ENCODE measurements around the gene PTGFR.

The PTGFR gene, protein sequence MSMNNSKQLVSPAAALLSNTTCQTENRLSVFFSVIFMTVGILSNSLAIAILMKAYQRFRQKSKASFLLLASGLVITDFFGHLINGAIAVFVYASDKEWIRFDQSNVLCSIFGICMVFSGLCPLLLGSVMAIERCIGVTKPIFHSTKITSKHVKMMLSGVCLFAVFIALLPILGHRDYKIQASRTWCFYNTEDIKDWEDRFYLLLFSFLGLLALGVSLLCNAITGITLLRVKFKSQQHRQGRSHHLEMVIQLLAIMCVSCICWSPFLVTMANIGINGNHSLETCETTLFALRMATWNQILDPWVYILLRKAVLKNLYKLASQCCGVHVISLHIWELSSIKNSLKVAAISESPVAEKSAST

DNA sequence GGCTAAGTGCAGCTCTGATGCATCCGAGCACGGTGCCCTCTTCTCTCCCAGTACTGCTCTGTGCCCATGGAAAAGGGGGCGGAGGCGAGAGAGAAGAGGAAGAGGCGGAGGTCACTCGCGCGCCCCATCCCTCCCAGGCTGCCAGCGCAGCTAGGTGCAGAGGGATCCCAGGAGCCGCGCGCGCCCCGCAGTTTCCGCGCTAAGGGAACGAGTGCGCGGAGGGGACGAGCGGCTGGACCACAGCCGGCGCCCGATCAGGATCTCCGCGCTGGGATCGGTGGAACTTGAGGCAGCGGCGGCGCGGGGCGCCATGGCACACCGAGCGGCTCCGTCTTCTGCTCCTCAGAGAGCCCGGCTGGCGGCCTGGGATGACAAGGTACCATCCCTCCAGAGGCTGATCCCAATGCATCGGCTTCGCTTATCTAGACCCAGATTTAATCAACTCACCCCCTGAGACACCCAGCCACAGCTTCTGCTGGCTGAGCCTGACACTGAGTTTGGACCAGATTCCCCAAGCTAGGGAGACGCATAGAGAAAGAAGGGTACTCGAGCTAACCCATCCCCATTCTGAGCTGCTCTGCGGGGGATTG, at the start of gene PTGFR:
PTGFR (plus strand) TSS at position 114 of the 590 bp plus-strand sequence. CDS start 1,770 bp downstream, outside the sequence.
- no peak for ATAC-seq
- no peak for DNase-seq

DNA sequence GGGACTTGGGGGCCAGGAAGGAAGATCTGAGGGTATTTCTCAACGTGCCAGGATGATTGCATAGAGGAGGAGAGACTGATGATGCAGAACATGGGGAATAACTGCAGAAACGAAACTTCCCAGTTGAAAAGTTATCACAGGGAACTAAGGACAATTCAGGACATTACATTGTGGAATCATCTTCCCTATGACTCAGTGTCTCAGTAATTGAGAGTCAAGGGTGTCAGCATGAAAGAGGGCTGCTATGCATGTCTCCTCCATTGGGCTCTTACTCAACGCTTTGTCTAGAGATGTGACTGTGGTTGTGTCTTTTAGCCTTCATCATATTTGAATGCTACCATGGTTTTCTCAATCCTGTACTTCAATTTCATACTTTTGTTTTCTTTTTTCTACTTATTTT, 48.9 kb upstream of the PTGFR start:
- DNase-seq, result no peak
- ATAC-seq, result no peak

DNA sequence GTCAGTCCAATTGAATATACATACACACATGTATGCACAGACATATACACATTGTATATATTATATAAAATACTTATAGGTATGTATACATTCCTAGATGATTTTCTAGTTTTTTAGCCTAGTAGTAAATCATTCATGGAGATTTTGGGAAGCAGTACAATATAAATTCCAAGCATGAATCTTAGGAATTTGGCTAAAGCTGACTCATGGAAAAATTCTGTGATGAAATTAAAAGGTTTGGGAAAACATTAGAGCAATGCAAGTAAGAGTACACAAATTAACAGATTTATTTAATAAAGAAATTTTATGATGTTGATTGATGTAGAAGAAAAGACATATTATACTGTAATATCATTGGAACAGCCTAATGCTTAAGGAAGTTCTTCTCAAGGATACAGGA, 43.7 kb upstream of the PTGFR start:
- no peak for ATAC-seq
- DNase-seq, result no peak

DNA sequence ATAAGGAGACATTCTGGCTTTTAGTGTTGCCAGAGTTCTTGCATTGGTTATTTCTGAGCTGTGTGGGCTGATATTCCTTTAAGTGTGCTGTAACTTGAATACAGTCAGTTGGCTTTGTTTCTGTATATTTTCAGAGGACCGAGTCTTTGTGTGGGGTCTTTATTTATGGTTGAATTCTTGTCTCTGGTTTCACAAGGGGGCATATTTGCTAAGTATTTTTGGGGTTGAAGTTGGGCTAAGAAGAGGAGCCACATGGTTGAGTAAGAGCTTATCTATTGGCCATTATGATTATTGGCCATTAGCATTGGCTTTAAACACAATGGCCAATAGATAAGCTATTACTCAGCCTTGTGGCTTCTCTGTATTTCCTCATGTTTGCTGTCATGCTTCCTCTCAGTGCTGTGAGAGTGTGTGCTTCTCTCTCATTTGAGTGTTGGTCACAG, 26.3 kb upstream of the PTGFR start:
- no peak for ATAC-seq
- DNase-seq, result no peak

DNA sequence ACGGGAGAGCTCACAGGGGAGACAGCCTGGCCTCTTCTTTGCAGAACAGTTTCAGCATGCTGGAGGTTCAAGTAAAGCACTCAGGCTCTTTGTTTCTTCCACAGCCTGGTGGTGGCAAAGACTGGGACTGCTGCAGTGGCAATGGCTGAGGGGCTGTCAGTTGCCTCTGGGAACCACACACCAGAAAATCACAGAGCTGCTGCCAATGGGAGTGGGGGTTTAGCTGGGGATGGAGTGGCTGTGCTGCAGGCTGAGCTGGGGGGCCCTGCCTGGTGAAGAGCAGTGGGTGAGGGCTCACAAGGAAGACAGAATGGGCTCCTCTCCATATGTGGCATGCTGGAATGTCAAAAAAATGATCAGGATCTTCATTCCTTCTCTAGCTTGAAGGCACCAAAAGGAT, 25.6 kb upstream of the PTGFR start:
- ATAC-seq (no peak), DNase-seq (no peak)

DNA sequence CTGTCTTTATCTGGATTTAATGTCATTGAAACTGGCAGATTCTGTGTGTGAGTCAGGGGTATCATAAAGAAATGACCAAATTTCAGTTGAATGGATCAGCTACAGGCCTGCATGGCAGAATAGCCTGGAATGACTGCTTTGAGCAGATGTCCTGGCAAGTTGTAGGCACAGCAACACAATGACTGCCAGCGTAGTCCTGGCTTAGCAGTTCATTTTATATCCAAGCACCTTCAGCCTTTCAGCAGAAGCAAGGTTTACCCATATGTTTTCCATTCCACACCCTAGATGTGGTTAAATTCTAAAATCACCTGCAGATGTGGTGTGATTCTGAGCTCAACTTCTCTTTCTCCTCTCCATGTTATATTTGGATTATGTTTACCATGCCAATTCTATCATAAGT, 22.3 kb upstream of the PTGFR start:
- DNase-seq, result no peak
- ATAC-seq, result no peak

DNA sequence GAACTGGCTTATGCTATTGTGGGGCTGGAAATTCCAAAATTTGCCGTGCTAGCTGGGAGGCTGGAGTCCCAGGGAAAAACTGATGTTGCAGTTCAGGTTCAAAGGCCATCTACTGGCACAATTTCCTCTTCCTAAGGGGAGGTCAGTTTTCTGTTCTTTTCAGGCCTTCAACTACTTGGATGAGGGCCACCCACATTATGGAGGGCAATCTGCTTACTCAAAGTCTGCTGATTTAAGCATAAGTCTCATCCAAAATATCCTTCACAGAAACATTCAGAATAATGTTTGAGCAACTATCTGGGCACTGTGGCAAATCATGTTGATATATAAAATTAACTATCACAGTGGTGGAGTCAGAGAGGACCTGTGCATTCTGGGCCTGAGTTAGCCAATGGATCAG, 21.2 kb upstream of the PTGFR start:
- ATAC-seq (no peak), DNase-seq (no peak)

DNA sequence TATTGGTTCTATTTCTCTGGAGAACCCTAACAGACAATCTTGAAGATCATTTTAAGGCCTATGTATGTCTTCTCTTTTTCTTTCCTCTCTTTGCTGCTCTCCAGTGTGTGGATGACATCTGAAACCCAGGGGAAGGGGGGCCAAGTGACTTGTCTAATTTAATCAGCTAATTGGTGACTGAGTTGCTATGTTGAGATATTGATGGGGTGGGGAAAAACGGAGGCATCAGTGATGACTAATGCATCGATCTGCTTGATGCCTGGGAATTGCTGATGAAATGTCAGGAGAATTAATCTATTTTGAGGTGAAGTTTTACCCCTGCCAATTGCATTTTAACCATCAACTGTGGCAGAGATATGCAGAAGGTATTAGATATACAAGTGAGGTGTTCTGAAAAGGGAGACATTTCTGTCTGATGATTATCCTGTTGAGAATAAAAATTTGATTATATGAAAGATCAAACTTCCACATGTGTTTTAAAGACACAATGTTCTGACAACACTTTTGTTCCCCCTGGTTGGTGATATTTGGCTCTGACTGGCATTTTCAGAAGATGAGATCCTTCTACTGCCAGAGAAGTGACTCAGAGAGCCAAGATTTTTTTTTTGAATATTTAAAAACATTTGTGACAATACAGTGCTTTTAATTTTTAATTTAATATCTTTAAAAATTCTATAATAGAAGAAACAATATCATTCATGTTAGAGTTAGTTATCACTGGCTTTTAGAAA, 18.7 kb upstream of the PTGFR start:
- ATAC-seq (no peak), DNase-seq (no peak)

DNA sequence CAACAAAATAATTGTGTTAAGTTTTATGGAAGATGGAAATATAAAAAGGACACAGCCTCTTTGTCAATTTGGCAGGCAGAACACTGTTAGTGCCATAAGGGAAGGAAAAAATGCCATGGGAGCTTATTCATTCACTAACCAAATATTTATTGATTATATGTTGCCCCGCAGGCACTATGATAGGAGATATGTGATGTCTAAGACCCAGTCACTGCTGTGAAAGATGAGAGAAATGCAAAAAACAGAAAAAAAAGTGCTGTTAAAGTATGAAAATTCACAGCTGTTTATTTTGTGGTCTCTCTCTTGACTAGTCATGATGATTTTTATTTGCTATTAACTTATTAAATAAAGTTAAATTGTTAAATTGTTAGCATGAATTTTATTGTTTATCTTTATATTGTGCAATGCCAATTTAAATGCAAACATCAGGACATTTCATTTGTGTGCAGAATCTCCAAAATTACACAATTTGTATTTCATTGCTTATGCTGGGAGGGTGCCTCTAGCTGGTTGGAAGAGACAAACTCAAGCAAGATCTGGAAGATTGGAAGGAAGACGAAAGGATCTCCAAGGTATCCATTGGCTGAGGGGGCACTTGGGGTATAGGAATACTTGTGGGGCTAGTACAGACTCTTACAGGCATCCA, 17.8 kb upstream of the PTGFR start:
- ATAC-seq (no peak), DNase-seq (no peak)

DNA sequence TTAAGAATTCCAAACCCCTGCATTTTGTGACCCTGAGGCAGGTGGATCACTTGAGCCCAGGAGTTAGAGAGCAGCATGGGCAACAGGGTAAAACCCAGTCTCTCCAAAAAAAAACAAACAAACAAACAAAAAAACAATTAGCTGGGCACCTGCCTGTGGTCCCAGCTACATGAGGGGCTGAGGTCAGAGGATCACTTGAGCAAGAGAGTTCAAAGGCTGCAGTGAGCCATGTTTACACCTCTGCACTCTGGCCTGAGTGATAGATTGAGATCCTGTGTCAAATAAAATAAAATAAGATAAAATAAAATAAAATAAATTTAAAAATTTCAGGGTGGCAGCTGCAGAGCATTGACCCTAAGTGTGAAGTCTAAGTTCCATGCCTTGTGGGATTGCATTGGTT, 16.7 kb upstream of the PTGFR start:
- ATAC-seq (no peak), DNase-seq (no peak)

DNA sequence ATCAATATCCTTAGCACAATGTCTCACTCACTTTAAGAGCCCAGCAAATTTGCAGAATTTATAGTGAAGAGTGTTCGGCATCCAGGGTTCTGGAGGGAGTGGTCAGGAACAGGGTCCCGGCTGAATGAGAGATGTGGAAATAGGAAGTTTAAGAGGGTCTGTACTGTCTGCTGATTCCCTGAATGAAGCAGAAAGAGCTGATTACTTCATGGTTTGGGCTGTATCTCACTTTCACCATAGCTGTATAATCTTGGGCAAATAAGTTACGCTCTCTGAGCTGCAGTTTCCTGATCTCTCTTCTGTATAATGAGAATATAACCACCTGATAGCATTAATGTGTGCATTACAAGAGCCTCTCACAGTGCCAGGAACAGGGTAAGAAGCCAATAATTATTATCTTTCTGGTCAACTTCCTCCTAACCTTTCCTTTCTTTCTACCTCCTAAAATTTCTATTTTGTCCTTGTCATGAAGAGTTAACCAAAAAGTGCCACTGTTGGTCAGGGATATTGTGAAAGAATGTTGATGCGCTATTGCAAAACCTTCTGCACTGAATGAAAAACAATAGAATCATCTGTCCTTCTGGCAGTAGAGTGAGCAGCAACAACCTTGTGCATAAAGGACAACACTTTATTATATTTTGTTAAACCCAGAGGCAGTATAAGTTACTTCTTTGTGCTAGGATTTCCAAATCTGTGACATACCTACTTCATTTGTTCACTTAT, 14.7 kb upstream of the PTGFR start:
- DNase-seq, result no peak
- ATAC-seq, result no peak

DNA sequence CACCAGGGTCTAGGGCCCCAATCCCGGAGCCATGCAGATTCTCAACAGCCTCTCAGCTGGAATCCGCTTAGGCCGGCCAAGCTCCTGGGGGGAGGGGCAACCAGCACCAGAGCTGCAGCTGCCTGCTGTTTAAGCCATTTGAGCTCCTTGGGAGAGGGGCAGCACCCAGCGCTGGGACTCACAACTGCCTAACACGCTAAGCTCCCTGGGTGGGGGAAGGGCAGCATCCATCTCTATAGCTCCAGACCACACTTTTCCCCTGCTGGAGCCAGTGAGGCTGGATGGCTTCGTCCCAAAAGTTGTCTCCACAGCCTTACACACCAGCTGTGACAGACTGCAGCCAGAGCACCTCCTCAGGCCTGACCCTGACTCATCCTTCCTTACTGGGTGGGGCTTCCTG, 6.9 kb upstream of the PTGFR start:
- ATAC-seq, result no peak
- no peak for DNase-seq

DNA sequence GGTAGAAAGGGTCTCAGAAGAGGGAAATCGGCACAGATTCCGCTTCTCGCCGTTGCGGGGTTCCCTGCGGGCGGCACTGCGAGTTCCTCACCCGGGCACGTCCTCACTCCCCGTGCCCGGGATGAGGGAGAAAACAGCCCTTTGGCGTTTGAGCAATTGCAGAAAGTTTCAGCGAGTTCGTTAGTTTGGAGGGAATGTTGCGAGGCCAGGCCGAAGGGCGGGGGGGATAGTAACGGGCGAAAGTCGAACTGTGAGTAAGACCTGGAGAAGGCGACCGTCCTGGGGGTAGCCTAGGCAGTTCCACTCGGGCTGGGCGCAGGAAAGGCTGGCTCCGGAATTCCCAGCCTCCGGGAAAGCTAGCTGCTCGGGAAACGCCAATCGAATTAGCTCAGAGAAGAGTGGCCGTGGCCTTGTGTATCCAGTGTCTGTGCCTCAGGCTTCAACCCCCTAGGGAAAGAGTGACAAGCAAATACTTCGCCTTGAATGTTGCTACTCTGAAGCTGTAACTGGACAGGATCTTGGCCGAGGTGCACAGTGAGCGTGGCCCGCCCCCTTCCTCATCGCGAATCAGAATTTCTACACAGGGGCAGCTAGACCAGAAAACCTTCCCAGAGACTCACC, 787 bp downstream of the PTGFR start:
- ATAC-seq, result no peak
- no peak for DNase-seq

DNA sequence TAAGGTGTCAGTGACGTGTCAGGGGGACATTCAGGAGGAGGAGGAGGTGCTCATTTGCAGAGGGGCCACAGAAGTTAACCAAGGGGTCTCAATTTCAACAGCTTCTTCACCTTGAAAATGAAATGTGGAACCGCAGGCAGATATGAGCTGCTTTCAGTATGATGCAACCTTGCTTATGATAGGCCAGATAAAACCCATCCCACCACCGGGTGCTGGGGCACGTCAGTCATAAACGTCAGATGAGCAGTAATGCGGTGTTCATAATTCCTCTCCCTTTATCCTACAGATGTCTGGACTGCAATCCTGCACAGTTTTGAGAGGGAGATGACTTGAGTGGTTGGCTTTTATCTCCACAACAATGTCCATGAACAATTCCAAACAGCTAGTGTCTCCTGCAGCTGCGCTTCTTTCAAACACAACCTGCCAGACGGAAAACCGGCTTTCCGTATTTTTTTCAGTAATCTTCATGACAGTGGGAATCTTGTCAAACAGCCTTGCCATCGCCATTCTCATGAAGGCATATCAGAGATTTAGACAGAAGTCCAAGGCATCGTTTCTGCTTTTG, 1.7 kb downstream of the PTGFR start:
- ATAC-seq (no peak), DNase-seq (no peak)

DNA sequence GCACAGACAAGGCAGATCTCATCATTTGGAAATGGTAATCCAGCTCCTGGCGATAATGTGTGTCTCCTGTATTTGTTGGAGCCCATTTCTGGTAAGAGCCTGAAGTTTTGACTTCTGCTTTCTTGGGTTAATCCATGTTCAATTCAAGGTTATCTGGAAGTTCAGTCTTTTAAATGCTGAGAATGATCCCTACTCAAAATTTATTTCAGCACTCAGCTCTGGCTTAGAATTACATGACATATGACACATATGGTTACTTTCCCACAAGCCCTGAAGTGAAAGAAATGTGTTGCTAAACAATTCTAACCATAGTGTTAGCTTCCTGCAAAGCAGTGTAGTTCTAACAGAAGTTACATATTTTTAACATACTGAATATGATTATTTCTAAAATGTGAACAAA, 2.7 kb downstream of the PTGFR start:
- DNase-seq, result no peak
- ATAC-seq, result no peak

DNA sequence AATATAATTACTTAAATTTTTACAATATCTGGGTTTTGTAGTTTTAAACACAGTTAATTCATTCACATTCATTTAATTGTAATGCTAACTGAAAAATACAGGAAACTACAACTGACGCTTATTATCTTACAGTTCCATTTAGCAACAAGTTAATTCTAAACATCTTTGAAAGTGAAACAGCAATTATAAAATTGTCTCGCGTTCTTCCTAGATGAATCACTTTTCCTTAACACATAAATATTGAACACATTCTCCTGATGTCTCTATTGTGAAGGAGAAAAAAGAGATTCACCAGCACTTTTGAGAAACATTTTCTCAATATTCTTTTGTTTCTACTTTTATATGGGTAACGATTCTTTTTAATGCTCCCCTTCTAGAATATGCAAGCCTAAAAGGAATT, 6.4 kb downstream of the PTGFR start:
- DNase-seq (no peak), ATAC-seq (no peak)

DNA sequence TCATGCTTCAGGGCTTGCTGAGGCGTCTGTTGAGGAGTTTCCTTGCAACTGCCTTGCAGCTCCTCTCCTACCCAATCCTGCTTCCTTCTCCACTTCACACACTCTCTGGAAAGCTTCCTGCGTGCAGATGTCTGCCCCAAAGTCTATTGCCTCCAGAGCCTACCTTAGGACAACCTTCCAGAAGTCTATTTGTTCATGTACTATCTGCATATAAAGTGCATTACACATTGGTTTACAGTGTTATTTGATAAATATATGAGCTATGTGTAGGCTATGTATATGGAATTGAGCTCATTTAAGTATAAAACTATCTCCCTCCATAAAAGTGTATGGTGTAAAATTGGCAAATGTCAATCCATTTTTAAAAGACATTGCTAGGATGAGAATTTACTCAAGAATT, 9.8 kb downstream of the PTGFR start:
- ATAC-seq (no peak), DNase-seq (no peak)

DNA sequence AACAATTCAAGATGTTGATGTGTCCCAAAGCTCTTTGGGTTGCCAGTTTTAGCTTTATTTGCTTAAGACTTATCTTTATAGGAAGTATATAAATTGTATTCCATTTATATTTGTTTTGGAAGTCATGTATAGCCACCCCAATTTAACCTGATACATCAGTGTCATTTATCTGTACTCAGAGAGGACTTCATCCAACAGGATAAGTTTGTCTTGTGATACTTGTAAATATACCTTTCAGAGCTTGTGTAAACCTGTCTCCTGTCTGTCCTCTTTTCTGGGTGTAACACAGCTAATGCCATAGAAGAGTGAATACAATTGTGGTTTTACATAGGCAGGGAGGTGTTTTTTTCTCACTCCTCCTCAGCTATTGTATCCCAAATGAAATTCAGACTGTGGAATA, 10.4 kb downstream of the PTGFR start:
- DNase-seq (no peak), ATAC-seq (no peak)

DNA sequence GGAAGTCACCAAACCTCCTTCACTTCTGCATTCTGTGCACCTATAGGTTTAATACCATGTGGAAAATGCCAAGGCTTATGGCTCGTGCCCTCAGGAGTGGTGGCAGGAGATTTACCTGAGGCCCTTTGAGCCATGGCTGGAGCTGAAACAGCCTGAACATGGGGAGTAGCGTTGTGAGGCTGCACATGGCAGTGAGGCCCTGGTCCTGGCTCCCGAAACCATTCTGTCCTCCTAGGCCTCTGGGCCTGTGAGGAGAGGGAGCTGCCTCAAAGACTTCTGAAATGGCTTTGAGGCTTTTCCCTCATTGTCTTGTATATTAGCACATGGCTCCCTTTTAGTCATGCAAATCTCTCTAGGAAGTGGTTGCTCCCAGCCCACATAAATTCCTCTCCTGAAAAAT, 20.6 kb downstream of the PTGFR start:
- no peak for ATAC-seq
- DNase-seq, result no peak

DNA sequence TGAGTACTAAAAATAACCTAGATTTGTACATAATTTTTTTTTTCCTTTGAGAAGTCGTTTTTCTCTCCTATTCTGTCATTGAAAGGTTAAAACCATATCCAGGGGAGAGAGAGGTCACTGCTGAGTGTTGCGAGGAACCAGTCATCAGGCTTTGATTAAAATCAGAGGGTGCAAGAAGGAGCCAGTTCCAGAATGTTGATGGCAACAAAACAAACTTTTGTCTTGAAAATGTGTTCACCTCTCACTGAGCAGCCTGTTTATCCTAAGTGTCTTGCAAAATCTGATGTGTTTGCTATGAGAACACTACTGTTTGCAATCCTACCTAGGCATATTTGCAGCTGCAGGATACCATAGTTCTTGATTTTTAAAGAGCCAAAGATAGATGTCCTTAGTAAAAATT, 25.9 kb downstream of the PTGFR start:
- ATAC-seq, result no peak
- DNase-seq, result no peak

DNA sequence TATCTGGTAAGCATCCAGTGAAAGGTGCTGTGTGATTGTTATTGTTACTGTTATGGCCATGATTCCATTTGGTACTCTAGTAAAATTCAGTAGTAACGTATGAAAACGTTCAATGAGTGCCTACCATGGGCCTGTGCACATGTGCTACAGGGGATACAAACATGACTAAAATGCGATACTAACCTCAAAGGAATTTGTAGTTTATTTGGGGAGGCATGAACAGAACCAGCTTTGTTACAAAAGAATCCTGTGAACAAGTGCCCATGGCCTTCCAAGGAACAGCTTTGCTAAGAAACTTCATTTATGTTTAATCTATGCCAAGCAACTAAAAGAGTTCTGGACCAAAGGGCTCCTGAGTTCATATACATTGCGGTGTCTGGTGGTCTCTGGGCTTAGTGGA, 28.7 kb downstream of the PTGFR start:
- ATAC-seq, result no peak
- DNase-seq, result no peak

DNA sequence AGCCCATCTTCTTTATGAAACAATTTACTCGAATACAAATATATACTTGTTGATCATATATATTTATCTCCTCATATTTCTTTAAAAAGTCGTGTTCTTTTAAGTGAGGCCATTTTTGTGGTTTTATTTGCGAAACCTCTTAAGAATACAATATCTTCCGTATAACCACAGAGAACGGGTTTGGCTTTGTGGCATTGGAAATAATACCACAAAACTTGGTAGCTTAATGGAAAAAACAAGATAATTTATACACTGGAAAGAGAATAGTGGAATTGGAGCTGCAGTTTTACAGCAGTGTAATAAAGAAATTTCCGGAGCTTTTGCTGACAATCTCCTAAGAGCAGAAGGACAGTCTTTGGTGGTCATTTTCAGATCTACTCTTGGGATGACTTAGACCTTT, 29.4 kb downstream of the PTGFR start:
- no peak for ATAC-seq
- no peak for DNase-seq

Measured in stimulated activated naive CD8-positive, alpha-beta T cell treated with anti-CD3 and anti-CD28 coated beads, Interleukin-15, Interleukin-2, amounts not matched to agents 100 U/mL and 50 U/mL, for 24 hours (primary cell).